NAMALWA (cell line): Measurements from ENCODE around the gene KLRC3.
"Not testable (repeated sequence)": the region's sequence is repeated elsewhere in the genome, so short reads cannot be mapped to it uniquely, and the experiment has no call there.

ENCODE experiments used
- DNase-seq: peaks from one replicate; pipeline ENCODE4 v3.0.0-alpha.2; 2015; ENCODE audit warnings: low spot score

Gene KLRC3

GRCh38 chr12:10420334-10420733, at the start of gene KLRC3:
Gene KLRC3 (minus strand): TSS chr12:10420595. CDS start chr12:10420550, 45 bp downstream.
- peak; percentile 41 for DNase-seq

GRCh38 chr12:10469701-10470100, 49.3 kb upstream of the KLRC3 start:
- DNase-seq = no peak

- no peak for DNase-seq
Observed at GRCh38 chr12:10466311-10466710, 45.9 kb upstream of the KLRC3 start.

- DNase-seq = no peak
Observed at GRCh38 chr12:10457760-10458159, 37.4 kb upstream of the KLRC3 start.

- no peak for DNase-seq
Observed at GRCh38 chr12:10456856-10457255, 36.5 kb upstream of the KLRC3 start.

- no peak for DNase-seq
Observed at GRCh38 chr12:10455766-10456165, 35.4 kb upstream of the KLRC3 start.

GRCh38 chr12:10454531-10454930, 34.1 kb upstream of the KLRC3 start:
- DNase-seq = no peak

GRCh38 chr12:10453156-10453555, 32.8 kb upstream of the KLRC3 start, which contains the start of gene KLRC1:
Gene KLRC1 (minus strand): TSS chr12:10453377. CDS start chr12:10451156, 2,221 bp downstream.
- no peak for DNase-seq

GRCh38 chr12:10448236-10448635, 27.8 kb upstream of the KLRC3 start:
- no peak for DNase-seq

- not testable (repeated sequence) for DNase-seq
Observed at GRCh38 chr12:10446052-10446451, 25.7 kb upstream of the KLRC3 start.

- not testable (repeated sequence) for DNase-seq
Observed at GRCh38 chr12:10441144-10441543, 20.7 kb upstream of the KLRC3 start.

GRCh38 chr12:10439608-10440274, 19.3 kb upstream of the KLRC3 start:
- not testable (repeated sequence) for DNase-seq

GRCh38 chr12:10437601-10438000, 17.2 kb upstream of the KLRC3 start:
- not testable (repeated sequence) for DNase-seq

- DNase-seq = peak; percentile 85
Observed at GRCh38 chr12:10435816-10436215, 15.4 kb upstream of the KLRC3 start, which contains the start of gene KLRC2. Gene KLRC2 (minus strand): TSS chr12:10436010. CDS start chr12:10435986, 24 bp downstream.

GRCh38 chr12:10430623-10431022, 10.2 kb upstream of the KLRC3 start:
- not testable (repeated sequence) for DNase-seq

GRCh38 chr12:10425938-10426337, 5.5 kb upstream of the KLRC3 start:
- not testable (repeated sequence) for DNase-seq

GRCh38 chr12:10424260-10424899, 4.0 kb upstream of the KLRC3 start:
- DNase-seq = not testable (repeated sequence)

GRCh38 chr12:10422159-10422558, 1.8 kb upstream of the KLRC3 start:
- not testable (repeated sequence) for DNase-seq

- peak; percentile 93 for DNase-seq
Observed at GRCh38 chr12:10409392-10409791, 11.0 kb downstream of the KLRC3 start, which contains the start of gene KLRC4. Gene KLRC4 (minus strand): TSS chr12:10409757. CDS start chr12:10409575, 182 bp downstream.

GRCh38 chr12:10408842-10409241, 11.6 kb downstream of the KLRC3 start:
- DNase-seq = peak; percentile 55

- peak; percentile 37 for DNase-seq
Observed at GRCh38 chr12:10406725-10407124, 13.7 kb downstream of the KLRC3 start.

GRCh38 chr12:10405294-10405693, 15.1 kb downstream of the KLRC3 start:
- no peak for DNase-seq

- DNase-seq = no peak
Observed at GRCh38 chr12:10404798-10405197, 15.6 kb downstream of the KLRC3 start.
